GM23338 (cell line): ENCODE data around the gene CMTM6.

Source experiments
- CREB1 ChIP-seq: fragments of 250-450 bp; sonication (Bioruptor Pico); IDR thresholded peaks from 2 replicates; pipeline ENCODE4 v1.5.0; 2020; ENCODE audit warnings: low read depth, mild to moderate bottlenecking, moderate library complexity
- CTCF ChIP-seq, 2 experiments: fragments of 200-600 bp in 1 of 2; sonication (generic) in 1 of 2; conservative IDR thresholded peaks; 2 replicates each; pipeline versions ENCODE4 v1.5.1 to v1.6.1; 2016 to 2017; ENCODE audit warnings: antibody characterized with exemption in 2 of 2, low read depth in 2 of 2, mild to moderate bottlenecking in 2 of 2, moderate library complexity in 1 of 2
- EZH2 ChIP-seq: fragments of 200-600 bp; sonication (generic); IDR thresholded peaks from one replicate; pipeline ENCODE4 v1.8.0; 2017; ENCODE audit warnings: antibody characterized with exemption, mild to moderate bottlenecking, low read depth; ENCODE audit not compliant: unreplicated experiment
- EZH2phosphoT487 ChIP-seq: fragments of 200-600 bp; sonication (generic); IDR thresholded peaks from one replicate; pipeline ENCODE4 v1.8.1; 2018; ENCODE audit warnings: antibody characterized with exemption; ENCODE audit not compliant: unreplicated experiment
- JUNB ChIP-seq: IDR thresholded peaks from one replicate; pipeline ENCODE4 v1.6.1; 2016; ENCODE audit warnings: antibody characterized with exemption; ENCODE audit not compliant: unreplicated experiment
- NANOG ChIP-seq: IDR thresholded peaks from 2 replicates; pipeline ENCODE4 v1.6.1; 2016; ENCODE audit warnings: antibody characterized with exemption, borderline replicate concordance
- POLR2AphosphoS5 ChIP-seq: IDR thresholded peaks from 2 replicates; pipeline ENCODE4 v1.6.1; 2016; ENCODE audit warnings: antibody characterized with exemption, low read depth
- ZNF331 ChIP-seq: fragments of 250-450 bp; sonication (Bioruptor Pico); IDR thresholded peaks from 2 replicates; pipeline ENCODE4 v1.5.0; 2020; ENCODE audit warnings: low read depth, mild to moderate bottlenecking, moderate library complexity
- ZNF462 ChIP-seq: fragments of 250-450 bp; sonication (Bioruptor Pico); IDR thresholded peaks from 2 replicates; pipeline ENCODE4 v1.5.0; 2020; ENCODE audit warnings: mild to moderate bottlenecking, moderate library complexity
- TF ChIP-seq, protein P1 (sequence below): IDR thresholded peaks from one replicate; pipeline ENCODE4 v1.6.1; 2018; ENCODE audit warnings: antibody characterized with exemption; ENCODE audit not compliant: unreplicated experiment

DNA sequence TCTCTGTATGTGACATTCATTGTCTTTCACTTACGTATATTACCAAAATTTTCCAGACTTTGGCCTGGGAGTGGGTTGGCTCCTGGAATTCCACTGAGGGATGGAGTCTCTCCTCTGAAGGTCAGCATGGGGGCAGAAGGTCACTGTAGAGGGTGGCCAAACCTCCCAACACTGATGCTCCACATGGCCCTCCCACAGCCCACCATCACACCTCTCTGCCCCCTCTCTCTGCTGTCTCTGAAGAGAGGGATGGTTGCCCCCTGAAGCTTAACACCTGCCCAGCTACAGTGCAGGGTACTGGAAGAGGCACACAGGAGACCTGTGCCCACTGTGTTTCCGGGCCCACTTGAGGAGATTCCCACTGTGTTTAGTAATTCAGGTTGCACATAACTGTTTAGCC, 52.2 kb downstream of the CMTM6 start:
- TF ChIP-seq EZH2 (no peak), CTCF (conservative IDR thresholded peaks at IDR 0.05; ENCODE audit: low read depth in 2 of 2) (no peak), CREB1 (no peak), POLR2AphosphoS5 (no peak), ZNF462 (no peak), EZH2phosphoT487 (no peak), NANOG (no peak), ZNF331 (CRISPR knock-in tag) (no peak), JUNB (no peak)
- TF ChIP-seq, protein P1, sequence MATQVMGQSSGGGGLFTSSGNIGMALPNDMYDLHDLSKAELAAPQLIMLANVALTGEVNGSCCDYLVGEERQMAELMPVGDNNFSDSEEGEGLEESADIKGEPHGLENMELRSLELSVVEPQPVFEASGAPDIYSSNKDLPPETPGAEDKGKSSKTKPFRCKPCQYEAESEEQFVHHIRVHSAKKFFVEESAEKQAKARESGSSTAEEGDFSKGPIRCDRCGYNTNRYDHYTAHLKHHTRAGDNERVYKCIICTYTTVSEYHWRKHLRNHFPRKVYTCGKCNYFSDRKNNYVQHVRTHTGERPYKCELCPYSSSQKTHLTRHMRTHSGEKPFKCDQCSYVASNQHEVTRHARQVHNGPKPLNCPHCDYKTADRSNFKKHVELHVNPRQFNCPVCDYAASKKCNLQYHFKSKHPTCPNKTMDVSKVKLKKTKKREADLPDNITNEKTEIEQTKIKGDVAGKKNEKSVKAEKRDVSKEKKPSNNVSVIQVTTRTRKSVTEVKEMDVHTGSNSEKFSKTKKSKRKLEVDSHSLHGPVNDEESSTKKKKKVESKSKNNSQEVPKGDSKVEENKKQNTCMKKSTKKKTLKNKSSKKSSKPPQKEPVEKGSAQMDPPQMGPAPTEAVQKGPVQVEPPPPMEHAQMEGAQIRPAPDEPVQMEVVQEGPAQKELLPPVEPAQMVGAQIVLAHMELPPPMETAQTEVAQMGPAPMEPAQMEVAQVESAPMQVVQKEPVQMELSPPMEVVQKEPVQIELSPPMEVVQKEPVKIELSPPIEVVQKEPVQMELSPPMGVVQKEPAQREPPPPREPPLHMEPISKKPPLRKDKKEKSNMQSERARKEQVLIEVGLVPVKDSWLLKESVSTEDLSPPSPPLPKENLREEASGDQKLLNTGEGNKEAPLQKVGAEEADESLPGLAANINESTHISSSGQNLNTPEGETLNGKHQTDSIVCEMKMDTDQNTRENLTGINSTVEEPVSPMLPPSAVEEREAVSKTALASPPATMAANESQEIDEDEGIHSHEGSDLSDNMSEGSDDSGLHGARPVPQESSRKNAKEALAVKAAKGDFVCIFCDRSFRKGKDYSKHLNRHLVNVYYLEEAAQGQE: no peak
